Globus pallidus (tissue), 1 donor: Measurements from ENCODE around the gene LYPLA2.

ENCODE experiments used
- DNase-seq: peaks from one replicate; pipeline ENCODE4 v3.0.0-alpha.2; 2015; ENCODE audit warnings: low spot score

Gene LYPLA2

GRCh38 chr1:23837908-23838307 is 47.0 kb downstream of the LYPLA2 start:
- no peak for DNase-seq

- peak; percentile 31 for DNase-seq
Observed at GRCh38 chr1:23838401-23838866, 47.5 kb downstream of the LYPLA2 start.

GRCh38 chr1:23843644-23844043 is 52.7 kb downstream of the LYPLA2 start:
- DNase-seq, result no peak
